Measurements from ENCODE around the gene DNMT3B. TPM values are rescaled to one million over a fixed set of nuclear protein-coding genes. Genes with fewer than 3 reads are reported as not detected.

Gene DNMT3B
- total RNA-seq = 1.8 and 2.0 TPM in 2 replicates

DNA sequence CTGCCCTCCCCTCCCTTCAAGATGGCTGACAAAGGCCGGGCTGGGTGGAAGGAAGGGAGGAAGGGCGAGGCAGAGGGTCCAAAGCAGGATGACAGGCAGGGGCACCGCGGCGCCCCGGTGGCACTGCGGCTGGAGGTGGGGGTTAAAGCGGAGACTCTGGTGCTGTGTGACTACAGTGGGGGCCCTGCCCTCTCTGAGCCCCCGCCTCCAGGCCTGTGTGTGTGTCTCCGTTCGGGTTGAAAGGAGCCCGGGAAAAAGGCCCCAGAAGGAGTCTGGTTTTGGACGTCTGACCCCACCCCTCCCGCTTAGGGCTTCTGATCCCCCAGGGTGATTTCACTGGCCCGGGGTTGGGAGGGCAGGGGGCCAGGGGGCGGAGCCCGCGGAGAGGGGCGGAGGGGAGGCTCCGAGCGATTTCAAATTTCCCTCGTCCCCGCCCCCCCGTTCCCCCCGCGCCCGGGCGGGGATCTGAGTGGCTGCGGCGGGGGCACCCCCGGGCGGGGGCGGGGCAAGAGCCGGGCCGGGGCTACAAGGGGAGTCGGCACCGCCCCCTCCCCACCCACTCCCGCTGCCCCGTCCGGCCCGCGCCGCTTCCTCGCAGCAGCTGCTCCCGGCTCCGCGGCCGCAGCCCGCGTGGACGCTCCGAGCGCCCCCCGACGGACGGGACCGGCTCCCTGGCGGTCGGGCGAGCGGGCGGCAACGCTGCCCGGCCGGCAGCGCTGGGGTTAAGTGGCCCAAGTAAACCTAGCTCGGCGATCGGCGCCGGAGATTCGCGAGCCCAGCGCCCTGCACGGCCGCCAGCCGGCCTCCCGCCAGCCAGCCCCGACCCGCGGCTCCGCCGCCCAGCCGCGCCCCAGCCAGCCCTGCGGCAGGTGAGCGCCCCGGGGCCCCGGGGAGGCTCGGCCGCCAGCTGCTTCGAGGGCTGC lies at the start of gene DNMT3B:
TSS of gene DNMT3B (plus strand) at position 555 of the 923 bp plus-strand sequence. CDS start 17,939 bp downstream, outside the sequence.

GRCh38 chr20:32743237-32744112 lies 18.7 kb upstream of the DNMT3B start, which contains the start of gene COMMD7:
COMMD7 (minus strand) TSS chr20:32743467; CDS start chr20:32743391, 76 bp downstream.

Other genes starting within 250 kb of the DNMT3B start
- gene NOL4L, start 177.1 kb upstream of the DNMT3B start, total RNA-seq = 9.7 and 9.8 TPM in 2 replicates
- gene C20orf203, start 88.4 kb upstream of the DNMT3B start, total RNA-seq = under 0.01 TPM in 1 of 2 replicates, not detected in the other
- 46.0 and 56.1 TPM in 2 replicates for gene COMMD7, start 18.9 kb upstream of the DNMT3B start, total RNA-seq
- 80.1 and 83.6 TPM in 2 replicates for gene MAPRE1, start 57.6 kb downstream of the DNMT3B start, total RNA-seq
- gene EFCAB8, start 96.5 kb downstream of the DNMT3B start, total RNA-seq = 0.22 TPM in 1 of 2 replicates, not detected in the other
- gene SUN5, start 242.0 kb downstream of the DNMT3B start, total RNA-seq = not detected in 2 replicates
- not detected in 2 replicates for gene BPIFB2, start 245.3 kb downstream of the DNMT3B start, total RNA-seq